Transverse colon (tissue), 4 donors: Measurements from ENCODE around the gene TYW1. TPM values are rescaled to one million over a fixed set of nuclear protein-coding genes. Genes with fewer than 3 reads are reported as not detected.
"Not testable (repeated sequence)": the region's sequence is repeated elsewhere in the genome, so short reads cannot be mapped to it uniquely, and the experiment has no call there.

Experiments
- DNase-seq: peaks from one replicate; pipeline ENCODE4 v3.0.0-alpha.2; 2019
- H3K27ac ChIP-seq, 4 donors: fragments of 200-600 bp; sonication (generic); 2 replicates each; pipeline ENCODE4 v1.5.1; 2016 to 2018; ENCODE audit warnings: inconsistent platforms in 4 of 4
- H3K27me3 ChIP-seq: fragments of 200-600 bp; sonication (generic); 2 replicates; pipeline ENCODE4 v1.5.1; 2017; ENCODE audit warnings: inconsistent platforms
- H3K36me3 ChIP-seq, 4 donors: fragments of 200-600 bp; sonication (generic); 2 replicates each; pipeline ENCODE4 v1.5.1; 2017 to 2019; ENCODE audit warnings: inconsistent platforms in 4 of 4
- H3K4me1 ChIP-seq, 4 donors: fragments of 200-600 bp; sonication (generic); 2 replicates each; pipeline ENCODE4 v1.5.1; 2017 to 2020; ENCODE audit warnings: inconsistent platforms in 4 of 4
- H3K4me3 ChIP-seq, 4 donors: fragments of 200-600 bp; sonication (generic); 1 replicate in 1 of 4; 2 replicates in 3 of 4; pipeline versions ENCODE4 v1.5.1 to v1.6.1; 2017 to 2019; ENCODE audit warnings: inconsistent platforms in 4 of 4
- H3K9me3 ChIP-seq, 2 donors: fragments of 200-600 bp; sonication (generic); 2 replicates each; pipeline ENCODE4 v1.5.1; 2017 to 2019; ENCODE audit warnings: inconsistent platforms in 2 of 2
- CTCF ChIP-seq, 5 experiments: fragments of 200-600 bp in 3 of 5; fragments of 450-650 bp in 2 of 5; sonication (generic) in 3 of 5; IDR thresholded peaks; 1 replicate in 2 of 5; 2 replicates in 3 of 5; pipeline ENCODE4 v1.5.1; 2016 to 2017; ENCODE audit warnings: antibody characterized with exemption in 5 of 5, inconsistent platforms in 3 of 5, mild to moderate bottlenecking in 2 of 5, moderate library complexity in 1 of 5
- EP300 ChIP-seq: sonication (generic); formaldehyde crosslinking; IDR thresholded peaks from one replicate; pipeline ENCODE4 v1.6.1; 2017; ENCODE audit warnings: antibody characterized with exemption, low read depth
- POLR2A ChIP-seq: fragments of 450-650 bp; IDR thresholded peaks from one replicate; pipeline ENCODE4 v1.6.1; 2016; ENCODE audit warnings: antibody characterized with exemption, mild to moderate bottlenecking, moderate library complexity
- POLR2AphosphoS5 ChIP-seq, 3 donors: sonication (generic); formaldehyde crosslinking; IDR thresholded peaks; one replicate each; pipeline ENCODE4 v1.6.1; 2016; ENCODE audit warnings: antibody characterized with exemption in 3 of 3
- WGBS, 2 donors: methylation state at CpG; one replicate each; pipeline ENCODE4 v1.1.5; 2018; ENCODE audit warnings: low coverage in 1 of 2; 5-methylcytosine and 5-hydroxymethylcytosine counted together
- in situ Hi-C, 4 donors: fragments of 200-750 bp; cut with MboI; loops; one replicate each; pipeline versions ENCODE4 v1.15.0 to v1.15.1; 2017; ENCODE audit warnings: low sequenced_read_pairs in 3 of 4, low pct_ligation_motif_present in 1 of 4, low pct_unique_long_range_greater_than_20kb in 1 of 4
- intact Hi-C: fragments of 100-400 bp; cut with DNase I; formaldehyde crosslinking; loops from one replicate; pipeline ENCODE4 v1.15.1; 2023; ENCODE audit warnings: low total_unique reads
- total RNA-seq, 4 donors: library from RNA; depleted of rRNA; stranded (reverse); fragments of >200 nt; gene quantifications; one replicate each; pipeline ENCODE4 v1.1.0, GENCODE V29; 2016

Gene TYW1
- total RNA-seq, 4 donors from 2014 or later = 24.3 to 87.8 (median 27.5) TPM

GRCh38 chr7:67233506-67233905, 236.9 kb downstream of the TYW1 start:
- H3K4me1 ChIP-seq, H3K9me3 ChIP-seq, H3K27me3 ChIP-seq, H3K27ac ChIP-seq, in situ Hi-C loops, intact Hi-C loops, DNase-seq, H3K36me3 ChIP-seq, H3K4me3 ChIP-seq: not testable (repeated sequence)
- WGBS, 2 donors = 92 to 98% methylated on average over 6 to 7 of the region's 7 CpGs

GRCh38 chr7:67236216-67236615, 239.6 kb downstream of the TYW1 start:
- H3K4me3 ChIP-seq, DNase-seq, intact Hi-C loops, H3K27me3 ChIP-seq, H3K36me3 ChIP-seq, H3K27ac ChIP-seq, H3K9me3 ChIP-seq, in situ Hi-C loops, H3K4me1 ChIP-seq: not testable (repeated sequence)
- 79 to 94% methylated on average over 7 of the region's 7 CpGs for WGBS, 2 donors

GRCh38 chr7:67242871-67243270, 246.2 kb downstream of the TYW1 start:
- H3K4me1 ChIP-seq, in situ Hi-C loops, intact Hi-C loops, H3K4me3 ChIP-seq, H3K36me3 ChIP-seq, H3K9me3 ChIP-seq, H3K27me3 ChIP-seq, DNase-seq, H3K27ac ChIP-seq: not testable (repeated sequence)
- WGBS, 2 donors = 94% methylated on average over 1 of the region's 1 CpG; no CpG with 5 or more reads in 1 of the 2 donors

GRCh38 chr7:67248364-67248763, 251.7 kb downstream of the TYW1 start:
- in situ Hi-C loops, H3K36me3 ChIP-seq, H3K27me3 ChIP-seq, intact Hi-C loops, H3K27ac ChIP-seq, H3K4me1 ChIP-seq, H3K4me3 ChIP-seq, DNase-seq: not testable (repeated sequence)
- H3K9me3 ChIP-seq = peaks cover 10 to 11% of the 10 kb centered on the region in 2 donors
- 89 to 100% methylated on average over 1 to 5 of the region's 5 CpGs for WGBS, 2 donors

- Histone ChIP-seq H3K4me3 (no peak overlapping the region), H3K27ac (no peak overlapping the region), H3K27me3 (no peaks in the 10 kb centered on the region), H3K4me1 (no peaks in the 10 kb centered on the region), H3K9me3 (peaks cover 10 to 11% of the 10 kb centered on the region in 2 donors), H3K36me3 (no peaks in the 10 kb centered on the region)
- 95 to 100% methylated on average over 1 of the region's 1 CpG for WGBS, 2 donors
- TF ChIP-seq EP300 (no peak), CTCF (IDR thresholded peaks at IDR 0.05) (no peak), POLR2AphosphoS5 (IDR thresholded peaks at IDR 0.05) (no peak), POLR2A (no peak)
- no peak for DNase-seq
- intact Hi-C loops = no loop called here
- in situ Hi-C loops = no loop called here
Observed at GRCh38 chr7:67251986-67252558, 255.4 kb downstream of the TYW1 start.

- peaks cover 10 to 11% of the 10 kb centered on the region in 2 donors for H3K9me3 ChIP-seq
- WGBS, 2 donors = 76 to 95% methylated on average over 2 of the region's 3 CpGs
- in situ Hi-C loops, H3K27ac ChIP-seq, H3K36me3 ChIP-seq, H3K4me1 ChIP-seq, intact Hi-C loops, H3K4me3 ChIP-seq, H3K27me3 ChIP-seq, DNase-seq: not testable (repeated sequence)
Observed at GRCh38 chr7:67255076-67255475, 258.4 kb downstream of the TYW1 start.

GRCh38 chr7:67257779-67258178, 261.1 kb downstream of the TYW1 start:
- in situ Hi-C loops, intact Hi-C loops, H3K4me1 ChIP-seq, H3K36me3 ChIP-seq, H3K27me3 ChIP-seq, H3K4me3 ChIP-seq, H3K9me3 ChIP-seq, DNase-seq, H3K27ac ChIP-seq: not testable (repeated sequence)
- WGBS, 2 donors = 67 to 82% methylated on average over 1 of the region's 1 CpG

- WGBS, 2 donors = 92 to 96% methylated on average over 5 to 6 of the region's 6 CpGs
- H3K27ac ChIP-seq, H3K4me1 ChIP-seq, DNase-seq, intact Hi-C loops, H3K9me3 ChIP-seq, in situ Hi-C loops, H3K27me3 ChIP-seq, H3K36me3 ChIP-seq, H3K4me3 ChIP-seq: not testable (repeated sequence)
Observed at GRCh38 chr7:67259363-67259762, 262.7 kb downstream of the TYW1 start.

GRCh38 chr7:67260166-67260586, 263.5 kb downstream of the TYW1 start:
- H3K4me3 ChIP-seq, DNase-seq, H3K36me3 ChIP-seq, H3K4me1 ChIP-seq, H3K9me3 ChIP-seq, intact Hi-C loops, H3K27me3 ChIP-seq, H3K27ac ChIP-seq, in situ Hi-C loops: not testable (repeated sequence)
- 89% methylated on average over 6 of the region's 6 CpGs; no CpG with 5 or more reads in 1 of the 2 donors for WGBS, 2 donors

GRCh38 chr7:67264000-67264399, 267.4 kb downstream of the TYW1 start:
- H3K4me3 ChIP-seq, H3K36me3 ChIP-seq, H3K9me3 ChIP-seq, intact Hi-C loops, in situ Hi-C loops, DNase-seq, H3K27me3 ChIP-seq, H3K27ac ChIP-seq, H3K4me1 ChIP-seq: not testable (repeated sequence)
- 86 to 100% methylated on average over 1 to 2 of the region's 2 CpGs for WGBS, 2 donors
